GM06990 (cell line): ENCODE results near the gene MTOR.

Experiments
- DNase-seq: peaks from one replicate; pipeline ENCODE4 v3.0.0-alpha.2; 2011; ENCODE audit not compliant: insufficient read length; ENCODE audit errors: extremely low read depth
- H3K27me3 ChIP-seq: replicated peaks from 2 replicates; pipeline ENCODE4 v1.6.0; 2011; ENCODE audit warnings: low read length; ENCODE audit not compliant: control insufficient read depth, insufficient read depth
- H3K36me3 ChIP-seq: 2 replicates; pipeline ENCODE4 v1.5.1; 2011; ENCODE audit warnings: low read length; ENCODE audit not compliant: control insufficient read depth, insufficient read depth
- H3K4me3 ChIP-seq: replicated peaks from 2 replicates; pipeline ENCODE4 v1.5.1; 2011; ENCODE audit warnings: low read depth, mild to moderate bottlenecking, control low read depth, low read length
- CTCF ChIP-seq: IDR thresholded peaks from 2 replicates; pipeline ENCODE4 v1.5.1; 2011; ENCODE audit warnings: low read length, control low read depth, mild to moderate bottlenecking, inconsistent platforms; ENCODE audit not compliant: insufficient read depth, poor library complexity, severe bottlenecking

The MTOR gene

GRCh38 chr1:11062965-11063401 is 199.4 kb downstream of the MTOR start:
- no peaks in the 10 kb centered on the region for H3K27me3 ChIP-seq
- TF ChIP-seq CTCF, result no peak
- H3K4me3 ChIP-seq, result no peak overlapping the region
- H3K36me3 ChIP-seq, result peaks cover 15% of the 10 kb centered on the region
- peak; percentile 68 for DNase-seq

- H3K4me3 ChIP-seq, result no peak overlapping the region
- TF ChIP-seq CTCF, result peak; percentile 17
- no peak for DNase-seq
- H3K36me3 ChIP-seq, result peaks cover 13% of the 10 kb centered on the region
- no peaks in the 10 kb centered on the region for H3K27me3 ChIP-seq
Measured at GRCh38 chr1:11061652-11062365, 200.5 kb downstream of the MTOR start.

- DNase-seq, result peak; percentile 96
- Histone ChIP-seq H3K27me3 (no peaks in the 10 kb centered on the region), H3K4me3 (peak within 1 kb of the TSS; percentile 96), H3K36me3 (peaks cover 20% of the 10 kb centered on the region)
- TF ChIP-seq CTCF, result no peak
Measured at GRCh38 chr1:11059968-11060830, 202.2 kb downstream of the MTOR start, which contains the start of gene SRM. Gene SRM (minus strand): TSS chr1:11060018. CDS start chr1:11059943, 75 bp downstream.

GRCh38 chr1:11059155-11059967 is 203.0 kb downstream of the MTOR start:
- H3K36me3 ChIP-seq, result peaks cover 19% of the 10 kb centered on the region
- peak overlapping the region; percentile 96 for H3K4me3 ChIP-seq
- no peak for DNase-seq
- no peak for TF ChIP-seq CTCF
- H3K27me3 ChIP-seq, result no peaks in the 10 kb centered on the region

- no peak for TF ChIP-seq CTCF
- Histone ChIP-seq H3K27me3 (no peaks in the 10 kb centered on the region), H3K36me3 (peaks cover 19% of the 10 kb centered on the region), H3K4me3 (peak overlapping the region; percentile 96)
- DNase-seq, result no peak
Measured at GRCh38 chr1:11058595-11059154, 203.7 kb downstream of the MTOR start.
